Measurements from ENCODE around the gene CIDEC. TPM values are rescaled to one million over a fixed set of nuclear protein-coding genes. Genes with fewer than 3 reads are reported as not detected.

Gene CIDEC
- total and polyA plus RNA-seq, 2 of the 13 experiments (the other 11 are each of a cell fraction or from before 2014, with no cell fraction given): 2.5 to 10.4 TPM

GRCh38 chr3:9902372-9903237, 22.6 kb upstream of the CIDEC start, which contains the start of gene IL17RE (continued):
- TF ChIP-seq CBX5 (CRISPR knock-in tag; IDR thresholded peaks at IDR 0.05; ENCODE audit: borderline replicate concordance): no peak
- TF ChIP-seq ZNF431 (CRISPR knock-in tag; IDR thresholded peaks at IDR 0.05; ENCODE audit: borderline replicate concordance, low read depth): no peak
- TF ChIP-seq ZNF878 (CRISPR knock-in tag; IDR thresholded peaks at IDR 0.05): no peak
- no peak for TF ChIP-seq FOXP4 (CRISPR knock-in tag; IDR thresholded peaks at IDR 0.05)
- no peak for TF ChIP-seq RAD21 (CRISPR knock-in tag; IDR thresholded peaks at IDR 0.05)
- no peak for TF ChIP-seq ZNF800 (CRISPR knock-in tag; IDR thresholded peaks at IDR 0.05)
- TF ChIP-seq ATM (IDR thresholded peaks at IDR 0.05; ENCODE audit: borderline replicate concordance): no peak
- TF ChIP-seq PRMT3 (CRISPR knock-in tag; IDR thresholded peaks at IDR 0.05; ENCODE audit: borderline replicate concordance, low read depth): no peak
- no peak for TF ChIP-seq RBM22 (optimal IDR thresholded peaks at IDR 0.05; ENCODE audit: low read length)
- peak; percentile 32; the same call in 1 of the 2 replicates for TF ChIP-seq HIVEP1 (CRISPR knock-in tag; IDR thresholded peaks at IDR 0.05)
- TF ChIP-seq KLF15 (CRISPR knock-in tag; IDR thresholded peaks at IDR 0.05; ENCODE audit: borderline replicate concordance): no peak
- TF ChIP-seq BCLAF1 (IDR thresholded peaks at IDR 0.05): no peak
- TF ChIP-seq RFX3 (CRISPR knock-in tag; IDR thresholded peaks at IDR 0.05): no peak
- no peak; the same call in 1 of the 2 replicates for TF ChIP-seq SP5 (CRISPR knock-in tag; IDR thresholded peaks at IDR 0.05; ENCODE audit: borderline replicate concordance, low read depth)
- TF ChIP-seq ZFP37 (CRISPR knock-in tag; IDR thresholded peaks at IDR 0.05; ENCODE audit: borderline replicate concordance): no peak
- no peak for TF ChIP-seq NFAT5 (CRISPR knock-in tag; IDR thresholded peaks at IDR 0.05)
- TF ChIP-seq RORA (CRISPR knock-in tag; IDR thresholded peaks at IDR 0.05): no peak

Measured in HepG2 (cell line).